HFFc6 (cell line): Measurements from ENCODE around the gene RIBC2. TPM values are rescaled to one million over a fixed set of nuclear protein-coding genes. Genes with fewer than 3 reads are reported as not detected.

Experiments used
- DNase-seq: peaks from one replicate; pipeline ENCODE4 v3.0.0-alpha.2; 2018
- H3K27ac Mint-ChIP-seq: 2 replicates; pipeline ENCODE4 v1.8.0; 2020; ENCODE audit warnings: mild to moderate bottlenecking, mixed read lengths
- H3K27me3 Mint-ChIP-seq: 2 replicates; pipeline ENCODE4 v1.8.0; 2021; ENCODE audit warnings: mild to moderate bottlenecking, moderate library complexity, mixed read lengths; ENCODE audit not compliant: insufficient read depth
- H3K36me3 Mint-ChIP-seq: 2 replicates; pipeline ENCODE4 v1.8.0; 2021; ENCODE audit warnings: low read depth, mixed read lengths
- H3K4me1 Mint-ChIP-seq: 2 replicates; pipeline ENCODE4 v1.8.0; 2020; ENCODE audit warnings: low read depth, mixed read lengths
- H3K4me3 Mint-ChIP-seq: 2 replicates; pipeline ENCODE4 v1.8.0; 2020; ENCODE audit warnings: mild to moderate bottlenecking, moderate library complexity, mixed read lengths
- H3K9me3 Mint-ChIP-seq: 2 replicates; pipeline ENCODE4 v1.8.0; 2020; ENCODE audit warnings: mild to moderate bottlenecking, mixed read lengths
- CTCF ChIP-seq: fragments of 200-600 bp; sonication (generic); IDR thresholded peaks from 2 replicates; pipeline ENCODE4 v1.5.0; 2021; ENCODE audit warnings: antibody characterized with exemption, mild to moderate bottlenecking
- total RNA-seq, 6 experiments: library from RNA; stranded (reverse); fragmentation: NEBNext Ultra II Directional; extraction: Animal tissue kit (Norgen Biotek cat#: 25700); gene quantifications; 2 replicates in 1 of 6; 3 replicates in 5 of 6; pipeline ENCODE4 v1.2.3, GENCODE V29; 2021

The RIBC2 gene
- total RNA-seq, 6 experiments from 2014 or later = 1.0 to 3.7 (median 2.4) TPM

GRCh38 chr22:45381348-45381747 lies 32.1 kb upstream of the RIBC2 start:
- DNase-seq = no peak
- Mint-ChIP-seq H3K4me1 (no peaks in the 10 kb centered on the region), H3K4me3 (no peak overlapping the region), H3K36me3 (no peaks in the 10 kb centered on the region), H3K27ac (no peak overlapping the region), H3K27me3 (peaks cover 17% of the 10 kb centered on the region), H3K9me3 (no peaks in the 10 kb centered on the region)
- TF ChIP-seq CTCF = no peak

- Mint-ChIP-seq H3K27ac (no peak overlapping the region), H3K4me3 (no peak overlapping the region), H3K9me3 (no peaks in the 10 kb centered on the region), H3K4me1 (no peaks in the 10 kb centered on the region), H3K36me3 (no peaks in the 10 kb centered on the region), H3K27me3 (peaks cover 12% of the 10 kb centered on the region)
- TF ChIP-seq CTCF = no peak
- no peak for DNase-seq
These were observed 23.9 kb upstream of the RIBC2 start for GRCh38 chr22:45389546-45389945.

- H3K36me3 Mint-ChIP-seq = no peaks in the 10 kb centered on the region
- peaks cover 11% of the 10 kb centered on the region for H3K27me3 Mint-ChIP-seq
- H3K9me3 Mint-ChIP-seq = no peaks in the 10 kb centered on the region
- peak; percentile 37; the same call in 1 of the 2 replicates for TF ChIP-seq CTCF
- no peaks in the 10 kb centered on the region for H3K4me1 Mint-ChIP-seq
- H3K4me3 Mint-ChIP-seq = no peak overlapping the region
- DNase-seq = no peak
- no peak overlapping the region for H3K27ac Mint-ChIP-seq
These were observed 15.7 kb upstream of the RIBC2 start for GRCh38 chr22:45397806-45398205.

GRCh38 chr22:45398214-45398613 lies 15.3 kb upstream of the RIBC2 start:
- peaks cover 13% of the 10 kb centered on the region for H3K27me3 Mint-ChIP-seq
- H3K4me3 Mint-ChIP-seq = no peak overlapping the region
- H3K27ac Mint-ChIP-seq = no peak overlapping the region
- no peak; the same call in 1 of the 2 replicates for TF ChIP-seq CTCF
- H3K36me3 Mint-ChIP-seq = no peaks in the 10 kb centered on the region
- no peaks in the 10 kb centered on the region for H3K4me1 Mint-ChIP-seq
- DNase-seq = no peak
- H3K9me3 Mint-ChIP-seq = no peaks in the 10 kb centered on the region

- peaks cover 20% of the 10 kb centered on the region for H3K27me3 Mint-ChIP-seq
These were observed 13.6 kb upstream of the RIBC2 start for GRCh38 chr22:45399712-45400445.

More at GRCh38 chr22:45399712-45400445, 13.6 kb upstream of the RIBC2 start:
- no peak overlapping the region for H3K4me3 Mint-ChIP-seq
- H3K4me1 Mint-ChIP-seq = no peaks in the 10 kb centered on the region
- no peak for TF ChIP-seq CTCF
- H3K9me3 Mint-ChIP-seq = no peaks in the 10 kb centered on the region
- H3K36me3 Mint-ChIP-seq = no peaks in the 10 kb centered on the region
- no peak for DNase-seq
- no peak overlapping the region for H3K27ac Mint-ChIP-seq
